HFF-Myc (cell line): ENCODE data around the gene SLC35F2.

ENCODE experiments used
- DNase-seq: peaks from one replicate; pipeline ENCODE4 v3.0.0-alpha.2; 2011; ENCODE audit warnings: low read depth; ENCODE audit errors: extremely low read depth
- H3K4me3 ChIP-seq: replicated peaks from 2 replicates; pipeline ENCODE4 v1.5.1; 2011; ENCODE audit warnings: low read depth, mild to moderate bottlenecking, control low read depth, low read length
- CTCF ChIP-seq: IDR thresholded peaks from 2 replicates; pipeline ENCODE4 v1.5.1; 2012; ENCODE audit warnings: mild to moderate bottlenecking, low read depth, low read length, control low read depth; ENCODE audit errors: missing control alignments

SLC35F2 gene

GRCh38 chr11:107789767-107790166, 68.8 kb downstream of the SLC35F2 start:
- DNase-seq, result no peak
- H3K4me3 ChIP-seq, result no peak overlapping the region
- no peak for TF ChIP-seq CTCF

GRCh38 chr11:107787733-107788132, 70.9 kb downstream of the SLC35F2 start:
- DNase-seq, result no peak
- H3K4me3 ChIP-seq, result no peak overlapping the region
- TF ChIP-seq CTCF, result no peak

GRCh38 chr11:107785401-107785800, 73.2 kb downstream of the SLC35F2 start:
- no peak for DNase-seq
- H3K4me3 ChIP-seq, result no peak overlapping the region
- TF ChIP-seq CTCF, result no peak

- TF ChIP-seq CTCF, result no peak
- H3K4me3 ChIP-seq, result no peak overlapping the region
- DNase-seq, result no peak
Measured at GRCh38 chr11:107783121-107783520, 75.5 kb downstream of the SLC35F2 start.

- H3K4me3 ChIP-seq, result no peak overlapping the region
- DNase-seq, result no peak
- peak; percentile 3 for TF ChIP-seq CTCF
Measured at GRCh38 chr11:107780775-107781174, 77.8 kb downstream of the SLC35F2 start.

GRCh38 chr11:107780136-107780535, 78.5 kb downstream of the SLC35F2 start:
- TF ChIP-seq CTCF, result no peak
- DNase-seq, result no peak
- H3K4me3 ChIP-seq, result no peak overlapping the region

- no peak overlapping the region for H3K4me3 ChIP-seq
- no peak for TF ChIP-seq CTCF
- no peak for DNase-seq
Measured at GRCh38 chr11:107778839-107779517, 79.6 kb downstream of the SLC35F2 start.
